Mesenchymal stem cell (in vitro differentiated cells and primary cell): ENCODE data around the gene IRAK1.

Experiments used
- DNase-seq: peaks from one replicate; pipeline ENCODE4 v3.0.0-alpha.2; 2013
- H2AFZ ChIP-seq: one replicate; pipeline ENCODE4 v1.6.1; 2013; ENCODE audit warnings: low read depth, mild to moderate bottlenecking, control low read depth, inconsistent platforms, low read length, moderate library complexity
- H2AK5ac ChIP-seq: 2 replicates; pipeline ENCODE4 v1.6.1; 2013; ENCODE audit warnings: low read length, moderate library complexity, mild to moderate bottlenecking, inconsistent platforms; ENCODE audit not compliant: severe bottlenecking
- H2BK120ac ChIP-seq: one replicate; pipeline ENCODE4 v1.6.1; 2013; ENCODE audit warnings: low read depth, mild to moderate bottlenecking, inconsistent platforms, low read length, moderate library complexity
- H2BK12ac ChIP-seq, 2 experiments: one replicate each; pipeline ENCODE4 v1.6.1; 2013; ENCODE audit warnings: inconsistent platforms in 2 of 2, low read length in 2 of 2, mild to moderate bottlenecking in 2 of 2, moderate library complexity in 2 of 2, control low read depth in 1 of 2
- H2BK15ac ChIP-seq: one replicate; pipeline ENCODE4 v1.6.1; 2013; ENCODE audit warnings: mild to moderate bottlenecking, low read depth, inconsistent platforms; ENCODE audit not compliant: poor library complexity, severe bottlenecking
- H2BK5ac ChIP-seq: 2 replicates; pipeline ENCODE4 v1.6.1; 2013; ENCODE audit warnings: low read depth, mild to moderate bottlenecking, low read length, control low read depth, inconsistent platforms; ENCODE audit not compliant: poor library complexity, severe bottlenecking
- H3K14ac ChIP-seq, 2 experiments: one replicate each; pipeline ENCODE4 v1.6.1; 2013; ENCODE audit warnings: inconsistent platforms in 2 of 2, low read length in 2 of 2, control low read depth in 1 of 2, mild to moderate bottlenecking in 1 of 2, moderate library complexity in 1 of 2
- H3K18ac ChIP-seq, 2 experiments: one replicate each; pipeline ENCODE4 v1.6.1; 2013; ENCODE audit warnings: inconsistent platforms in 2 of 2, low read length in 2 of 2, control low read depth in 1 of 2, low read depth in 1 of 2, mild to moderate bottlenecking in 1 of 2
- H3K23ac ChIP-seq, 2 experiments: one replicate each; pipeline ENCODE4 v1.6.1; 2013; ENCODE audit warnings: inconsistent platforms in 2 of 2, low read length in 2 of 2, mild to moderate bottlenecking in 2 of 2, moderate library complexity in 2 of 2, control low read depth in 1 of 2
- H3K27ac ChIP-seq: 2 replicates; pipeline ENCODE4 v1.5.1; 2013; ENCODE audit warnings: mild to moderate bottlenecking, moderate library complexity, low read length, control low read depth, inconsistent platforms; ENCODE audit not compliant: poor library complexity, severe bottlenecking
- H3K27me3 ChIP-seq, 2 experiments: 2 replicates each; pipeline versions ENCODE4 v1.6.1 to v1.7.0; 2013; ENCODE audit warnings: low read length in 2 of 2, mild to moderate bottlenecking in 2 of 2, moderate library complexity in 2 of 2, control low read depth in 1 of 2, inconsistent platforms in 1 of 2; ENCODE audit not compliant: control insufficient read depth in 1 of 2, insufficient read depth in 1 of 2
- H3K36me3 ChIP-seq, 2 experiments: 2 replicates each; pipeline versions ENCODE4 v1.6.1 to v1.7.0; 2013; ENCODE audit warnings: low read length in 2 of 2, control low read depth in 1 of 2, inconsistent platforms in 1 of 2, low read depth in 1 of 2, mild to moderate bottlenecking in 1 of 2; ENCODE audit not compliant: insufficient read depth in 2 of 2, control insufficient read depth in 1 of 2
- H3K4ac ChIP-seq, 2 experiments: one replicate each; pipeline ENCODE4 v1.6.1; 2013; ENCODE audit warnings: inconsistent platforms in 2 of 2, low read length in 2 of 2, mild to moderate bottlenecking in 2 of 2, moderate library complexity in 2 of 2, control low read depth in 1 of 2, low read depth in 1 of 2
- H3K4me1 ChIP-seq: 2 replicates; pipeline ENCODE4 v1.6.1; 2013; ENCODE audit warnings: low read depth, low read length, control low read depth; ENCODE audit not compliant: control insufficient read depth, insufficient read depth
- H3K4me2 ChIP-seq: 2 replicates; pipeline ENCODE4 v1.6.1; 2013; ENCODE audit warnings: low read length, mild to moderate bottlenecking, inconsistent platforms; ENCODE audit not compliant: poor library complexity, severe bottlenecking
- H3K4me3 ChIP-seq, 2 experiments: 2 replicates each; pipeline versions ENCODE4 v1.5.1 to v1.7.0; 2013; ENCODE audit warnings: low read length in 2 of 2, mild to moderate bottlenecking in 2 of 2, control low read depth in 1 of 2, low read depth in 1 of 2; ENCODE audit not compliant: insufficient read depth in 1 of 2
- H3K79me1 ChIP-seq: replicated peaks from 2 replicates; pipeline ENCODE4 v1.6.1; 2013; ENCODE audit warnings: mild to moderate bottlenecking, control low read depth, low read length, inconsistent platforms; ENCODE audit not compliant: poor library complexity, severe bottlenecking
- H3K9ac ChIP-seq: 2 replicates; pipeline ENCODE4 v1.7.0; 2013; ENCODE audit warnings: mild to moderate bottlenecking, low read length, moderate library complexity
- H3K9me3 ChIP-seq: 2 replicates; pipeline ENCODE4 v1.7.0; 2013; ENCODE audit warnings: mild to moderate bottlenecking, low read length; ENCODE audit not compliant: control insufficient read depth
- H4K8ac ChIP-seq: one replicate; pipeline ENCODE4 v1.6.1; 2013; ENCODE audit warnings: inconsistent platforms, mild to moderate bottlenecking, low read length, moderate library complexity
- H4K91ac ChIP-seq: one replicate; pipeline ENCODE4 v1.6.1; 2013; ENCODE audit warnings: mild to moderate bottlenecking, low read length, inconsistent platforms
- WGBS: methylation state at CpG from one replicate; pipeline ENCODE4 v1.1.7; 2013; ENCODE audit warnings: mixed read lengths; 5-methylcytosine and 5-hydroxymethylcytosine counted together

The IRAK1 gene

GRCh38 chrX:153969904-153970356 is 49.8 kb downstream of the IRAK1 start:
- Histone ChIP-seq H2BK120ac (no peak overlapping the region), H3K27me3 (no peaks in the 10 kb centered on the region), H3K23ac (no peak overlapping the region), H3K79me1 (no peaks in the 10 kb centered on the region), H2BK5ac (no peak overlapping the region), H4K8ac (no peak overlapping the region), H2BK15ac (no peak overlapping the region), H3K27ac (peak overlapping the region; percentile 82), H3K36me3 (peaks cover 0 to 26% of the 10 kb centered on the region in 2 experiments), H3K9me3 (no peaks in the 10 kb centered on the region), H3K4me3 (peak overlapping the region; percentile 87 to 99), H3K14ac (no peak overlapping the region), H2BK12ac (no peak overlapping the region), H4K91ac (no peak overlapping the region), H3K4ac (peak overlapping the region in 1 of 2 experiments; percentile 16), H2AFZ (no peak overlapping the region), H2AK5ac (no peak overlapping the region), H3K4me2 (peak overlapping the region; percentile 81), H3K18ac (peak overlapping the region in 1 of 2 experiments; percentile 76), H3K4me1 (peaks cover 43% of the 10 kb centered on the region), H3K9ac (peak overlapping the region; percentile 87)
- 0% methylated on average over 2 of the region's 26 CpGs for WGBS
- peak; percentile 53 for DNase-seq

- no peak overlapping the region for H2BK120ac ChIP-seq
- H4K8ac ChIP-seq = no peak overlapping the region
- 2% methylated on average over 21 of the region's 25 CpGs for WGBS
- H2BK12ac ChIP-seq = no peak overlapping the region
- peak overlapping the region in 1 of 2 experiments; percentile 32 for H3K14ac ChIP-seq
- H3K27me3 ChIP-seq = peaks cover 0 to 3% of the 10 kb centered on the region in 2 experiments
- peak overlapping the region; percentile 87 for H3K9ac ChIP-seq
- peaks cover 0 to 29% of the 10 kb centered on the region in 2 experiments for H3K36me3 ChIP-seq
- H4K91ac ChIP-seq = no peak overlapping the region
- H2AFZ ChIP-seq = no peak overlapping the region
- H3K4me2 ChIP-seq = peak overlapping the region; percentile 81
- no peak overlapping the region for H3K23ac ChIP-seq
- peaks cover 39% of the 10 kb centered on the region for H3K4me1 ChIP-seq
- H2AK5ac ChIP-seq = no peak overlapping the region
- H3K79me1 ChIP-seq = no peaks in the 10 kb centered on the region
- no peak for DNase-seq
- H3K27ac ChIP-seq = peak overlapping the region; percentile 82
- peak overlapping the region; percentile 87 to 99 for H3K4me3 ChIP-seq
- H3K18ac ChIP-seq = no peak overlapping the region
- no peak overlapping the region for H2BK5ac ChIP-seq
- H2BK15ac ChIP-seq = no peak overlapping the region
- peak overlapping the region in 1 of 2 experiments; percentile 58 for H3K4ac ChIP-seq
- H3K9me3 ChIP-seq = no peaks in the 10 kb centered on the region
Observed at GRCh38 chrX:153969125-153969903, 50.4 kb downstream of the IRAK1 start.

- Histone ChIP-seq H3K14ac (no peak overlapping the region), H3K4me2 (peak overlapping the region; percentile 81), H3K23ac (no peak overlapping the region), H2BK15ac (no peak overlapping the region), H2AFZ (no peak overlapping the region), H3K9ac (peak overlapping the region; percentile 87), H3K4me3 (peak overlapping the region; percentile 87 to 99), H3K18ac (no peak overlapping the region), H2BK120ac (no peak overlapping the region), H3K36me3 (peaks cover 0 to 35% of the 10 kb centered on the region in 2 experiments), H4K91ac (no peak overlapping the region), H4K8ac (no peak overlapping the region), H3K79me1 (no peaks in the 10 kb centered on the region), H3K4ac (no peak overlapping the region), H2AK5ac (no peak overlapping the region), H3K9me3 (no peaks in the 10 kb centered on the region), H2BK12ac (no peak overlapping the region), H2BK5ac (no peak overlapping the region), H3K27ac (peak overlapping the region; percentile 82), H3K4me1 (peaks cover 36% of the 10 kb centered on the region), H3K27me3 (peaks cover 0 to 4% of the 10 kb centered on the region in 2 experiments)
- DNase-seq = no peak
- 27% methylated on average over 9 of the region's 12 CpGs for WGBS
Observed at GRCh38 chrX:153968754-153969124, 51.0 kb downstream of the IRAK1 start.

DNA sequence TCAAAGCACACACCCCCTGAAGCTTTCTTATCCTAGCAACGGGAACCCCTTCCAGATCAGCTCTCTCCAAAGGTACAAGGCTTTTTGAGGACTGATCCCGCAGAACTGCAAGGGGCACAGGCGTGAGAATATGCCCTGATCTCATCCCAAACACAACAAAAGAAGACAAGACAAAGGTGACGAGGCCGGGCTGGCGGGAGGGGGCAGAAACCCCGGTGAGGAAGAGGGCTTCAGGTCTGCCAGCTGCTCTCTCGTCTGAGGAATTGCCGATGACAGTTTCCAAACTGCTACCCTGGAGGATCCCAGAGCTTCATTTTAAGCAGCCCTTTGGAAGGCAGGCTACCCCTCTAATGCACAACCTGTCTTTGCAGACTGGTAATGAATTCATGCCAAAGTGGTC is 51.4 kb downstream of the IRAK1 start:
- Histone ChIP-seq H2AK5ac (no peak overlapping the region), H2BK15ac (no peak overlapping the region), H3K4me1 (peaks cover 36% of the 10 kb centered on the region), H2BK12ac (no peak overlapping the region), H4K91ac (no peak overlapping the region), H2BK120ac (no peak overlapping the region), H3K14ac (no peak overlapping the region), H3K79me1 (no peaks in the 10 kb centered on the region), H2AFZ (no peak overlapping the region), H3K4ac (no peak overlapping the region), H3K27me3 (peaks cover 0 to 4% of the 10 kb centered on the region in 2 experiments), H3K4me3 (peak overlapping the region in 1 of 2 experiments; percentile 99), H3K9ac (peak overlapping the region; percentile 87), H3K9me3 (no peaks in the 10 kb centered on the region), H4K8ac (no peak overlapping the region), H3K4me2 (peak overlapping the region; percentile 81), H3K36me3 (peaks cover under 1 to 39% of the 10 kb centered on the region in 2 experiments), H3K27ac (no peak overlapping the region), H3K18ac (no peak overlapping the region), H2BK5ac (no peak overlapping the region), H3K23ac (no peak overlapping the region)
- 65% methylated on average over 8 of the region's 9 CpGs for WGBS
- no peak for DNase-seq
